Stimulated activated naive CD4-positive, alpha-beta T cell treated with Interleukin-2 at 50 U/mL for 16 hours (primary cell): ENCODE measurements around the gene CEPT1.

Source experiments
- DNase-seq: peaks from one replicate; lab custom pipeline; 2025; lab: John Stamatoyannopoulos, UW

CEPT1 gene

GRCh38 chr1:111147948-111148347 lies 7.9 kb downstream of the CEPT1 start:
- no peak for DNase-seq

DNA sequence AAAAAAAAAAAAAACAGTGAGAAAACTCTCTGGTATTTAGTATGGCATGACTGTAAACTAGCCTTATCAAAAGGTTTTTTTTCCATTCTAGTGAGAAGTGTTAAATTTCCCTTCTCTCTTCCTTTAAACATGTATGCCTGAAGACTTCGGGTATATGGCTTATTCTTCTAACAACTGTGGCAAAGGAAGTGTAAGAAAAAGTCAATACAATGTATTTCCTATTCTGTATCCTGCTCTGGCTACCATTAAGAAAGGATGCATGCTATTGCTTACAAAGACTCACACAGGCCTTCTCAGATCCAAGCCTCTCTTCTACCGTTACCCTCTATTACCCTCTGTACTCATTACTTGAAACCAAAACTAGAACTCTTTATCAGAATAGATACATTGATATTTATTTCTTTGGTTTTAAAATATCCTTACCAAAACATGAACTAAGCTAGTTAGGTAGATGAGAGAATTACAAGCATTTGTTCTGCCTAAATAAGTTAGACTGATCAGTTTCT lies 8.4 kb downstream of the CEPT1 start:
- DNase-seq, result no peak

- DNase-seq, result no peak
Observed at GRCh38 chr1:111151838-111152237, 11.8 kb downstream of the CEPT1 start.

DNA sequence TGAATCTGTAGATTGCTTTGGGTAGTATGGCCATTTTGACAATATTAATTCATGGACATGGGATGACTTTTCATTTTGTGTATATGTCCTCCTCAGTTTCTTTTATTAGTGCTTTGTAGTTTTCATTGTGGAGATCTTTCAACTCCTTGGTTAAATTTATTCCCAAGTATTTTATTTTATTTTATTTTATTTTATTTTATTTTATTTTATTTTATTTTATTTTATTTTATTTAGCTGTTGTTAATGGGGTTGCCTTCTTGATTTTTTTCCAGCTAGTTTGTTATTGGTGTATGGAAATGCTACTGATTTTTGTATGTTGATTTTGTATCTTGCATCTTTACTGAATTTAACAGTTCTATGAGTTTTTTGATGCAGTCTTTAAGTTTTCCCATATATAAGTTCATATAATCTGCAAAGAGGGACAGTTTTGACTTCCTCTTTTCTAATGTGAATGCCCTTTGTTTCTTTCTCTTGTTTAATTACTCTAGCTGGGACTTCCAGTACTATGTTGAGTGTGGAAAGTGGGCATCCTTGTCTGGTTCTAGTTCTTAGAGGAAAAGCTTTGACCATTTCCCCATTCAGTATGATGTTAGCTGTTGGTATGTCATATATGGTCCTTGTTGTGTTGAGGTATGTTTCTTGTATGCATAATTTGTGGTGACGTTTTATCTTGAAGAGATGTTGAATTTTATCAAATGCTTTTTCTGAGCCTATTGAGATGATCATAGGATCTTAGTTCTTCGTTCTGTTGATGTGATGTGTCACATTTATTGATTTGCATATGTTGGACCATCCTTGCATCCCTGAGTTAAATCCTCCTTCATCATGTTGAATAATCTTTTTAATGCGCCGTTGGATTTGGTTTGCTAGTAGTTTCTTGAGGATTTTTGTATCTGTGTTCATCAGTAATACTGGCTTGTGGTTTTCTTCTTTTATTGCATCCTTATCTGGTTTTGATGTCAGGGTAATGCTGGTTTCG lies 14.3 kb downstream of the CEPT1 start:
- DNase-seq, result no peak

DNA sequence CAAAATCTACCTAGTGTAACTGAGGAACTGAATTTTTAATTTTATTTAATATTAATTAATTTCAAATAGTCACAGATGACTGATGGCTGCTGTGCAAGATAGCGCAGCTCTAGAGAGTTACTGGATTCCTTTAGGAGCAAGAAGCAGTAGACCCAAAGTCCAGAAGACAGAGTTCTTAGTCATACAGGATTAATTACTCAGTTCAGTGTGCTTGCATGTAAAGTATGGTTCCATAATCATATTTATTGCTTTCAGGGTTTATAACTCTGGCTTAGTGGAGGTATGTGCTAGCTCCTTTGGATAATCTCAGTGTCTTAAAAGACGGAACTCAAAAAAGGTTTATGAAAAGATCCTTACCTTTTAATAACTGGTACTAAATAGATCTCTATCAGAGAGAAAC lies 17.4 kb downstream of the CEPT1 start:
- no peak for DNase-seq

GRCh38 chr1:111161843-111162487 lies 21.9 kb downstream of the CEPT1 start:
- DNase-seq, result no peak

- no peak for DNase-seq
Observed at GRCh38 chr1:111162488-111162880, 22.5 kb downstream of the CEPT1 start.

DNA sequence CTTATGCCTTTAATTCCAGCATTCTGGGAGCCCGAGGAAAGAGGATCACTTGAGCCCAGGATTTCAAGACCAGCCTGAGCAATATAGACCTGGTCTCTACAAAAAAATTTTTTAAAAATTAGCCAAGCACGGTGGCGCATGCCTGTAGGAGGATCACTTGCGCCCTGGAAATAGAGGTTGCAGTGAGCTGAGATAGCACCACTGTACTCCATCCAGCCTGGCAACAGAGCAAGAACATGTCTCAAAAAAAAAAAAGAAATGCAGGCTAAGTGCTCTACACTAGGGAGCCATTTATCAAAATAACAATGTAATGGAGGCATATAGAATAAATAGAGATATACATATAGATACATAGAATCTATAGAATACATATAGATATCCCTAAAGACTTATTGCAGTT lies 23.3 kb downstream of the CEPT1 start:
- DNase-seq, result no peak

DNA sequence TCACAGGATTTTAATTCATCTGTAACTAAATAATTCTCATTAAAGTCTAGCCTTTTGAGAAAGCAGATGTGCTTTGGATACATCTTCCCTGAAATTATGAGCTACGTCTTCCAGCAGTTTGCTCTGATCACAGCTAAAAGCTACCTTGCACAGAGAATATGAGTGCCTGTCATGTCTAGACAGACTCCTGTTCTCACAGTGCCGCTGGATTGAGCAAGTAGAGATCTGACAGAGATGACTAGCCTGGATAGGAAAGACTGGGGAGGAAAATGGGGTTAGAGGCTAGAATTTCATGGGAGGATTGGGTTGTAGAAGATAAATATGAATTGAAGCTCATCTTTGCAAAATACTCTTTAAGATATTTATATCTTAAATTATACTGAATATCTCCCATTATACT lies 24.1 kb downstream of the CEPT1 start:
- no peak for DNase-seq

- DNase-seq, result no peak
Observed at GRCh38 chr1:111172463-111172862, 32.4 kb downstream of the CEPT1 start.

GRCh38 chr1:111174070-111174469 lies 34.0 kb downstream of the CEPT1 start:
- no peak for DNase-seq

DNA sequence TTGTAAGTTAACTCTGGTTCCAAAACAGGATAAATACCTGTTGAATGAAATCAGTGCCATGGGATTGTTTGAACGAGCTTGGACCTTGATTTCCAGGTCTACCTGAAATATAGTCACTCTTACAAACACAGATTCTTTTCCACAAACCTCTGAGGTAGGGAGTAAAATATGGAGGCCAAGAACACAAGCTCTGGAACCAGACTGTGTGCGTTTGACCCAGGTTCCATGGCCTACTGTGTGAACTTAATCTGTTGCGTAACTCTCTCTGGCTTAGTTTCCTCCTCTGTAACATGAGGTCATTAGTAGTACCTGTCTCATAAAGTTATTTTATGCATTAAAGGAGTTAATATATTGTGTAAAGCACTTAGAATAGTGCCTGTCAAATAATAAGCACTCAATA lies 35.3 kb downstream of the CEPT1 start:
- no peak for DNase-seq

GRCh38 chr1:111176678-111177077 lies 36.7 kb downstream of the CEPT1 start:
- no peak for DNase-seq

GRCh38 chr1:111179968-111180533 lies 40.0 kb downstream of the CEPT1 start:
- DNase-seq, result no peak

DNA sequence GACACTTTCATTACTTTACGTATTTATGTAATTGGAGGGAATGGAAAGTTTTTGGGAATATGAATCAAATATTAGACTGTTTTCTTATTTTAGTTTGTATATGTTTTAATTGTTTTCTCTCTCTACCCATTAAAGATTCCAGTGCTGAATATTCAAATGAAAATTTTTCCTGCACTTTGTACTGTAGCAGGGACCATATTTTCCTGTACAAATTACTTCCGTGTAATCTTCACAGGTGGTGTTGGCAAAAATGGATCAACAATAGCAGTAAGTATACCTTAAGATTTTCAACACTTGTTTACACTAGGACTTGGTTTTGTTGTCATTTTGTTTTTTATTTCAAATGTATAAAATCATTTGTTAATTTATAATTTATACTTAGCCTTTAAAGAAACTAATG lies 42.0 kb downstream of the CEPT1 start:
- no peak for DNase-seq

- no peak for DNase-seq
Observed at GRCh38 chr1:111183308-111184069, 43.5 kb downstream of the CEPT1 start.

DNA sequence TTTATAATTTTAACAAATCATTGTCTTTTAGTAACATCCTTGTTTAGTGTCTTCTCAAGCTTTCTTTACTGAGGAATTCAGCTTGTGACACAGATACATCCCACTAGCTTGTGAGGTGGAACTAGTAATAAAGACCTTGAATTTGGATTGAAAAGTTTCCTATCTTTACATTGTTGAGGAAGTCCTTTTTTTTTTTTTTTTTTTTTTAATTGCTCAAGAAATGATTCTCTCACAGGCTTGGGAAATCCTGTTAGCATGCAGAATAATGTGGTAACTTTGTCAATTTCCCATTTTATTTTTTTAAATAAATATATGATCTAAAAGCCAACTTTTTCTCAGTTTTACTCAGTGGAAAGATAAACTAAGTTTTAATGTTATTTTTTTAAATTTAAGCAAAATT lies 44.6 kb downstream of the CEPT1 start:
- no peak for DNase-seq

DNA sequence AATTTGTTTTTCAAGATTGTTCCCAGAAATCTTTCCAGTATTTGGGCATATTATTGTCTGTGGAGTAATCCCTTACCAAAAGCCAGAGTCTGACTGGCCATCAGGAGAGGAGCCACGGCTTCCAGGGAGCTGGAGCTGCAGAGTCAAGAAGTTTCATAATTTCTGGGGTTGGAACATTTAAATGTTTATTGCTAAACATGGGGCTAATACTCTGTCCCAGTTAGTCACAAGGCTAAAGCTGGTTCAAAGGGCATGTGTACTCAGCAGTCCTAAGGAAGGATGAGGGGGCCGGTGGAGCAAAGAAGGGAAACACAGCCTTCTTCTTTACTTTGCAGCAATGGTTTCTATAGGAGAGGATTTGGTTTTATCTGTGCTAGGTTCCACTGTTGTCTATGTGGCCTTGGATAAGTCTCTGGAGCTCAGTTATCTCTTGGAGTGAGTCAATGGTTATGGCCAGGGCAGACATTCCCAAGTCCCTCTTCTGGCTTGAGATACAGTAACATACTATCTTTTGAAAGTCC lies 51.0 kb downstream of the CEPT1 start:
- DNase-seq, result no peak

DNA sequence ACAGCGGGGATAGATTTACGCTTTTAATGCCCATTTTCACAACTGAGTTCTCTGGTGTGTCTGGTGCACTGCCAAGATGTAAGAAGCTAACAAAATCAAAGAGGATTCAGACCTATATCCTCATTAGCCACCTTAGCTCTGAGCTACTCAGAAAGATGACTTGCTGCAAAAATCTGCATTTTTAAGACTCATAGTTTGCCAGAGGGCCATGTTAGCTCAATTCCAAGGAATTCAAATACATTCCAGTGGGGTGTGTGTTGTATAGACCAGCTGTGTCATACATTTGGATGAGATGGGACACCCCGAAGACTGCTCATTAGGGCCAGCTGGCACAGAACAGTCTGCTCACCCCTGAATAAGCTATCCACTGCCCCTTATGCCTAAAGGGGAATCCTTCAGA lies 51.5 kb downstream of the CEPT1 start:
- no peak for DNase-seq

DNA sequence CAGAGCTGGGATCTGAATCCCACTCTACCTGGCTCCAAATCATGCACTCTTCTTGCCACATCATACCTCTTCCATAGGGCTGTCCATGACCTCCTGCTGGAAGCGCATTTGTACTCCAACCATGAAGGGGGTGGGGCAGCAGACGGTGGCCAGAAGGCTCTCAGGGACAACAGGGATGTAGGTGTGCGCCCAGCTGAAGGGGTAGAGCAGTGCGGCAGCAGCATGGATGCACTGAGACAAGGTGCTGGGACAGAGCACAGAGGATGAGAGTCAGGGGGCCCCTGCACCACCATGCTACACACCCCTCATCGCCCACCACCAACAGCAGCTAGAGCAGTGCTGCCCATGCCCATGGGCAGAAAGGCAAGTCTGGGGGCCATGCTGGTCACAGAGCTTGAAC lies 52.1 kb downstream of the CEPT1 start:
- no peak for DNase-seq

GRCh38 chr1:111192658-111193519 lies 52.9 kb downstream of the CEPT1 start:
- no peak for DNase-seq
